BJ (cell line): ENCODE data around the gene TMEFF1. TPM values are rescaled to one million over a fixed set of nuclear protein-coding genes. Genes with fewer than 3 reads are reported as not detected.
A peak's percentile ranks its signal among the peaks of the same experiment; 100 is the strongest.

ENCODE experiments used
- CTCF ChIA-PET: fragments of 350-600 bp; formaldehyde crosslinking; extraction: SDS; loops from one replicate; lab custom pipeline; 2021; ENCODE audit warnings: antibody characterized with exemption, inconsistent platforms; lab: Yijun Ruan, JAX
- POLR2A ChIA-PET: fragments of 300-600 bp; sonication (Branson Sonifier 250); formaldehyde crosslinking; extraction: SDS; loops from one replicate; lab custom pipeline; 2021; ENCODE audit warnings: antibody characterized with exemption; lab: Charles Lee
- DNase-seq: peaks from one replicate; pipeline ENCODE4 v3.0.0-alpha.2; 2011; ENCODE audit warnings: low read depth
- H3K27me3 ChIP-seq: 2 replicates; pipeline ENCODE4 v1.6.0; 2011; ENCODE audit warnings: low read length; ENCODE audit not compliant: control insufficient read depth, insufficient read depth
- H3K36me3 ChIP-seq: 2 replicates; pipeline ENCODE4 v1.5.1; 2011; ENCODE audit warnings: low read length; ENCODE audit not compliant: control insufficient read depth, insufficient read depth
- H3K4me3 ChIP-seq: 2 replicates; pipeline ENCODE4 v1.5.1; 2011; ENCODE audit warnings: low read depth, mild to moderate bottlenecking, control low read depth, low read length
- polyA plus RNA-seq: library from polyadenylated mRNA; depleted of rRNA; stranded (reverse); fragments of >200 nt; gene quantifications from 2 replicates; pipeline ENCODE4 v1.2.3, GENCODE V29; 2011
- TF ChIP-seq, protein P1 (sequence below): IDR thresholded peaks from 2 replicates; pipeline ENCODE4 v1.5.1; 2011; ENCODE audit warnings: low read depth, mild to moderate bottlenecking, control low read depth, inconsistent platforms, low read length, moderate library complexity; ENCODE audit not compliant: insufficient read depth

TMEFF1 gene
- polyA plus RNA-seq, 1 experiment: 0.10 TPM

DNA sequence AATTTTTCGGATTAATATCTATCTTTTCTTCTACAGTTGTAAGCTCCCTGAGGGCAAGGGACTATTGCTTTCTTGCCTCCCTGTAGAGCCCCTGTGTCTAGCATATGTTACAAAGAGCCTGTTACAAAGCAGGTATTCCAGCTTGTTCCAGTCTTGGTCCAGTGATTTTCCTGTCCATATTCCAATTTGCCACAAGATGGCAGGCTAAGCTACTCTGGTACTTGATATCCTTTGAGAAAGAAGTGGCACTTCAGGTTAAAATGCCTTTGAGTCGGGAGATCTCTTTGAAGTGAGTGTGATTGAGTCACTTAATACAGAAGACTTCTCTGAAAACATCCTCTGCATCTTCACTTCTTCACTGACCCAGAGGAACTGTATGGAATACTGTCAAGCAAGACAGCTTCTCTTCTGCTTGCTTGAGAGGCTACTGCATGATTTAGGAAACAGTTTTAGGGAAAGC, 129.4 kb downstream of the TMEFF1 start:
- TF ChIP-seq, protein P1, sequence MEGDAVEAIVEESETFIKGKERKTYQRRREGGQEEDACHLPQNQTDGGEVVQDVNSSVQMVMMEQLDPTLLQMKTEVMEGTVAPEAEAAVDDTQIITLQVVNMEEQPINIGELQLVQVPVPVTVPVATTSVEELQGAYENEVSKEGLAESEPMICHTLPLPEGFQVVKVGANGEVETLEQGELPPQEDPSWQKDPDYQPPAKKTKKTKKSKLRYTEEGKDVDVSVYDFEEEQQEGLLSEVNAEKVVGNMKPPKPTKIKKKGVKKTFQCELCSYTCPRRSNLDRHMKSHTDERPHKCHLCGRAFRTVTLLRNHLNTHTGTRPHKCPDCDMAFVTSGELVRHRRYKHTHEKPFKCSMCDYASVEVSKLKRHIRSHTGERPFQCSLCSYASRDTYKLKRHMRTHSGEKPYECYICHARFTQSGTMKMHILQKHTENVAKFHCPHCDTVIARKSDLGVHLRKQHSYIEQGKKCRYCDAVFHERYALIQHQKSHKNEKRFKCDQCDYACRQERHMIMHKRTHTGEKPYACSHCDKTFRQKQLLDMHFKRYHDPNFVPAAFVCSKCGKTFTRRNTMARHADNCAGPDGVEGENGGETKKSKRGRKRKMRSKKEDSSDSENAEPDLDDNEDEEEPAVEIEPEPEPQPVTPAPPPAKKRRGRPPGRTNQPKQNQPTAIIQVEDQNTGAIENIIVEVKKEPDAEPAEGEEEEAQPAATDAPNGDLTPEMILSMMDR: peak; percentile 76
- Histone ChIP-seq H3K36me3 (no peaks in the 10 kb centered on the region), H3K4me3 (no peak overlapping the region), H3K27me3 (no peaks in the 10 kb centered on the region; the same call in 1 of the 2 replicates)
- CTCF ChIA-PET: interaction anchor here (0.6 to 5.9 kb wide), 26 partner anchors 9 to 1418 kb away, joined by 3 to 107 read pairs (median 4); no protein-coding TSS in a partner anchor
- POLR2A ChIA-PET: no interaction called here
- DNase-seq: no peak

DNA sequence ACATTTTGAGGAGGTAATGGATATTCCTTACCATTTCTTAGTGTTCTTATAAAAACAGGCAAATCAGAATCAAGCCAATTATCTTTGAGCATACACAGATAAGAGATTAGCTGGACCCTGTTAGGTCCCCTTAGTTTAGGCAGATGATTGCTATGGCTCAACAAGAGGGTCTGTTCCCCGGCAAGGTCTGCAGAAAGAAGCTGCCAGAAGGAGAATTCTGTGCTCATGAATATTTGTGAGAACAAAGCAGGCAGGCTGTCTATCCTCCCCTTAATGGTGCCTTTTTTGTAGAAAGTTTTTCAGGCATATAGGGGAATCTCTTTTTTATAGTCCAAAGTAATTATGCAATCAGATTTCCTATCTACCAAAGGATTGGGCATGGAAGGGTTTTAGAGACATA, 132.5 kb downstream of the TMEFF1 start:
- TF ChIP-seq, protein P1: no peak
- H3K36me3 ChIP-seq: no peaks in the 10 kb centered on the region
- H3K27me3 ChIP-seq: no peaks in the 10 kb centered on the region; the same call in 1 of the 2 replicates
- no peak overlapping the region for H3K4me3 ChIP-seq
- DNase-seq: no peak
- ChIA-PET POLR2A (no interaction called here), CTCF (interaction anchor here (0.9 kb wide), 1 partner anchor 706 kb away, joined by 3 read pairs; no protein-coding TSS in a partner anchor)

DNA sequence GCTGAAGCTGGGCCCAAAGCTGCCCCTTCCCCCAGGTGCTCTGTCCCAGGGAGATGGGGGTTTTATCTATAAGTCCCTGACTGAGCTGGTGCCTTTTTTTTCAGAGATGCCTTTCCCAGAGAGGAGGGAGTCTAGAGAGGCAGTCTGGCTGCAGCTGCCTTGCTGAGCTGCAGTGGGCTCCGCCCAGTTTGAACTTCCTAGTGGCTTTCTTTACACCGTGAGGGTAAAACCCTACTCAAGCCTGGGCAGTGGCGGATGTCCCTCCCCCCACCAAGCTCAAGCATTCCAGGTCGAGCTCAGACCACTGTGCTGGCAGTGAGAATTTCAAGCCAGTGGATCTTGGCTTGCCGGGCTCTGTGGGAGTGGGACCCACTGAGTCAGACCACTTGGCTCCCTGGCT, 146.2 kb downstream of the TMEFF1 start:
- ChIA-PET POLR2A (no interaction called here), CTCF (interaction anchor here (3.4 kb wide), 1 partner anchor 18 kb away, joined by 13 read pairs; no protein-coding TSS in a partner anchor)
- TF ChIP-seq, protein P1: no peak
- H3K27me3 ChIP-seq: no peaks in the 10 kb centered on the region
- H3K36me3 ChIP-seq: no peaks in the 10 kb centered on the region
- no peak overlapping the region for H3K4me3 ChIP-seq
- DNase-seq: no peak

DNA sequence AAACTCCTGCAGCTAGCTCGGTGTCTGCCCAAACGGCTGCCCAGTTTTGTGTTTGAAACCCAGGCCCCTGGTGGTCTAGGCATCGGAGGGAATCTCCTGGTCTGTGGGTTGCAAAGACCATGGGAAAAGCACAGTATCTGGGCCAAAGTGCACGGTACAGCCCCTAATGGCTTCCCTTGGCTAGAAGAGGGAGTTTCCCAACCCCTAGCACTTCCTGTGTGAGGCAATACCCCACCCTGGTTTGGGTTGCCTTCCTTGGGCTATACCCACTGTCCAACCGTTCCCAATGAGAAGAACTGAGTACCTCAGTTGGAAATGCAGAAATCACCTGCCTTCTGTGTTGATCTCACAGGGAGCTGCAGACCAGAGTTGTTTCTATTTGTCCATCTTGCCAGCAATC, 146.7 kb downstream of the TMEFF1 start:
- Histone ChIP-seq H3K27me3 (no peaks in the 10 kb centered on the region), H3K4me3 (no peak overlapping the region), H3K36me3 (no peaks in the 10 kb centered on the region)
- ChIA-PET CTCF (interaction anchor here (3.4 kb wide), 1 partner anchor 18 kb away, joined by 13 read pairs; no protein-coding TSS in a partner anchor), POLR2A (no interaction called here)
- DNase-seq: no peak
- TF ChIP-seq, protein P1: no peak

DNA sequence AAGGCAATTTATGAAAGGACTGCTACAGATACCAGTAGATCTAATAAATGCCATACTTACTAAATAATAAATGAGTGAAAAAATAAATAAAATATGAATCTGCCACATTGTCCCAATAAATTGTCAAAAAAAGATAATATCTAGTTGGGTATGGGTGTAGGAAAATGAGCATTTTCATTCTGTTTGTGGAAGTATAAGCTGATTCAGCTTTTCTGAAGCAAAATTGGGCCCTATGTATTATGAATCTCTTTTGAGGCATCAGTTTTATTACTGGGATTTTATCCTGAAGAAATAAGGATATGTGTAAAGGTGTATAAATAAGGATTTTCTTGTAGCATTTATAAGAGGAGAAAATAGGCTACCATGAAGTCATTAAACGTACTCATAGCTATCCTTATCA, 151.0 kb downstream of the TMEFF1 start:
- no peak for DNase-seq
- Histone ChIP-seq H3K36me3 (no peaks in the 10 kb centered on the region), H3K4me3 (no peak overlapping the region), H3K27me3 (no peaks in the 10 kb centered on the region)
- POLR2A ChIA-PET: no interaction called here
- CTCF ChIA-PET: interaction anchor here (0.9 to 1.4 kb wide), 2 partner anchors 10 to 14 kb away, joined by 3 to 7 read pairs; no protein-coding TSS in a partner anchor
- TF ChIP-seq, protein P1: no peak
